GM21717 (cell line): ENCODE results near the gene ALAS1.
"Not testable (repeated sequence)": the region's sequence is repeated elsewhere in the genome, so short reads cannot be mapped to it uniquely, and the experiment has no call there.

ENCODE experiments used
- ATAC-seq: cut with Tn5 transposase; IDR thresholded peaks from one replicate; pipeline ENCODE4 v1.9.1; 2021; ENCODE audit warnings: mild to moderate bottlenecking, moderate library complexity; ENCODE audit not compliant: unreplicated experiment

The ALAS1 gene

GRCh38 chr3:52176951-52177700, 20.8 kb upstream of the ALAS1 start:
- no peak for ATAC-seq

GRCh38 chr3:52177701-52178042, 20.3 kb upstream of the ALAS1 start:
- no peak for ATAC-seq

GRCh38 chr3:52178126-52178525, 19.8 kb upstream of the ALAS1 start:
- not testable (repeated sequence) for ATAC-seq

- ATAC-seq, result no peak
These were observed 19.4 kb upstream of the ALAS1 start for GRCh38 chr3:52178537-52178936.

GRCh38 chr3:52181543-52181942, 16.4 kb upstream of the ALAS1 start:
- ATAC-seq, result no peak

- ATAC-seq, result no peak
These were observed 15.8 kb upstream of the ALAS1 start for GRCh38 chr3:52182196-52182595.

GRCh38 chr3:52182691-52183090, 15.3 kb upstream of the ALAS1 start:
- ATAC-seq, result no peak

- ATAC-seq, result no peak
These were observed 14.0 kb upstream of the ALAS1 start for GRCh38 chr3:52183786-52184445.

- ATAC-seq, result no peak
These were observed 13.3 kb upstream of the ALAS1 start for GRCh38 chr3:52184690-52185089.

- ATAC-seq, result no peak
These were observed 12.6 kb upstream of the ALAS1 start for GRCh38 chr3:52185311-52185710.

GRCh38 chr3:52185837-52186236, 12.1 kb upstream of the ALAS1 start:
- ATAC-seq, result no peak

GRCh38 chr3:52186729-52187128, 11.2 kb upstream of the ALAS1 start:
- ATAC-seq, result no peak

GRCh38 chr3:52188556-52188955, 9.4 kb upstream of the ALAS1 start:
- ATAC-seq, result no peak

- ATAC-seq, result no peak
These were observed 7.5 kb upstream of the ALAS1 start for GRCh38 chr3:52190294-52191074.

- ATAC-seq, result no peak
These were observed 6.3 kb upstream of the ALAS1 start for GRCh38 chr3:52191663-52192062.

- no peak for ATAC-seq
These were observed 4.9 kb upstream of the ALAS1 start for GRCh38 chr3:52193065-52193464.

- no peak for ATAC-seq
These were observed 3.3 kb upstream of the ALAS1 start for GRCh38 chr3:52194485-52195290.

GRCh38 chr3:52195291-52195597, 2.7 kb upstream of the ALAS1 start:
- ATAC-seq, result no peak

GRCh38 chr3:52195823-52196331, 2.1 kb upstream of the ALAS1 start:
- ATAC-seq, result no peak

GRCh38 chr3:52196977-52197376, 983 bp upstream of the ALAS1 start:
- ATAC-seq, result no peak

GRCh38 chr3:52197499-52197841, 490 bp upstream of the ALAS1 start:
- ATAC-seq, result no peak
